Natural killer cell (primary cell): ENCODE data around the gene TSSK2. TPM values are rescaled to one million over a fixed set of nuclear protein-coding genes. Genes with fewer than 3 reads are reported as not detected.
A peak's percentile ranks its signal among the peaks of the same experiment; 100 is the strongest.

ENCODE experiments used
- ATAC-seq, 3 donors: fragments of 150-1000 bp in 2 of 3; fragments of 200-7000 bp in 1 of 3; cut with Tn5 transposase; 1 replicate in 1 of 3; 2 replicates in 2 of 3; pipeline ENCODE4 v1.10.0; 2021; ENCODE audit warnings: mild to moderate bottlenecking in 2 of 3, moderate library complexity in 2 of 3
- DNase-seq, 2 donors: peaks; one replicate each; pipeline versions ENCODE4 v3.0.0 to v3.0.0-alpha.2; 2013 to 2021; ENCODE audit warnings: mixed read lengths in 1 of 2
- H3K27ac ChIP-seq: one replicate; pipeline ENCODE4 v1.5.1; 2013; ENCODE audit warnings: mild to moderate bottlenecking, low read length
- H3K27me3 ChIP-seq: one replicate; pipeline ENCODE4 v1.6.1; 2013; ENCODE audit warnings: low read length; ENCODE audit not compliant: control insufficient read depth, insufficient read depth
- H3K36me3 ChIP-seq: one replicate; pipeline ENCODE4 v1.6.1; 2013; ENCODE audit warnings: low read length; ENCODE audit not compliant: control insufficient read depth, insufficient read depth
- H3K4me1 ChIP-seq: one replicate; pipeline ENCODE4 v1.6.1; 2013; ENCODE audit warnings: low read length; ENCODE audit not compliant: control insufficient read depth, insufficient read depth
- H3K4me3 ChIP-seq: one replicate; pipeline ENCODE4 v1.5.1; 2013; ENCODE audit warnings: low read length
- H3K9me3 ChIP-seq: one replicate; pipeline ENCODE4 v1.6.1; 2013; ENCODE audit warnings: low read length; ENCODE audit not compliant: control insufficient read depth, insufficient read depth
- H3K27ac Mint-ChIP-seq, 2 donors: one replicate each; pipeline ENCODE4 v1.8.0; 2022; ENCODE audit warnings: mild to moderate bottlenecking in 2 of 2, mixed read lengths in 2 of 2, moderate library complexity in 1 of 2
- H3K27me3 Mint-ChIP-seq, 2 donors: one replicate each; pipeline ENCODE4 v1.8.0; 2022; ENCODE audit warnings: low read depth in 2 of 2, mixed read lengths in 2 of 2
- H3K36me3 Mint-ChIP-seq: one replicate; pipeline ENCODE4 v1.8.0; 2022; ENCODE audit warnings: mixed read lengths
- H3K4me1 Mint-ChIP-seq, 2 donors: one replicate each; pipeline ENCODE4 v1.8.0; 2022; ENCODE audit warnings: mixed read lengths in 2 of 2
- H3K4me3 Mint-ChIP-seq: one replicate; pipeline ENCODE4 v1.8.0; 2022; ENCODE audit warnings: mild to moderate bottlenecking, moderate library complexity, mixed read lengths
- H3K9me3 Mint-ChIP-seq, 2 donors: one replicate each; pipeline ENCODE4 v1.8.0; 2022; ENCODE audit warnings: mixed read lengths in 2 of 2
- WGBS: methylation state at CpG from one replicate; pipeline ENCODE4 v1.1.7; 2013; ENCODE audit warnings: missing lambda C conversion rate; ENCODE audit not compliant: insufficient coverage; 5-methylcytosine and 5-hydroxymethylcytosine counted together
- intact Hi-C: fragments of 100-400 bp; cut with micrococcal nuclease; formaldehyde crosslinking; loops from one replicate; pipeline ENCODE4 v1.14.2; 2022
- total RNA-seq, 4 donors: library from RNA; stranded (reverse); fragments of 120-200 nt in 1 of 4; gene quantifications; one replicate each; pipeline versions ENCODE4 v1.2.3 to v1.2.4, GENCODE V29; 2013 to 2022
- TF ChIP-seq, protein P1 (sequence below): fragments of 200-600 bp; IDR thresholded peaks from one replicate; pipeline ENCODE4 v1.8.0; 2022; ENCODE audit warnings: antibody characterized with exemption

The TSSK2 gene
- total RNA-seq, 3 donors from 2014 or later (not counting 1 experiment from before 2014, with no cell fraction given): not detected

DNA sequence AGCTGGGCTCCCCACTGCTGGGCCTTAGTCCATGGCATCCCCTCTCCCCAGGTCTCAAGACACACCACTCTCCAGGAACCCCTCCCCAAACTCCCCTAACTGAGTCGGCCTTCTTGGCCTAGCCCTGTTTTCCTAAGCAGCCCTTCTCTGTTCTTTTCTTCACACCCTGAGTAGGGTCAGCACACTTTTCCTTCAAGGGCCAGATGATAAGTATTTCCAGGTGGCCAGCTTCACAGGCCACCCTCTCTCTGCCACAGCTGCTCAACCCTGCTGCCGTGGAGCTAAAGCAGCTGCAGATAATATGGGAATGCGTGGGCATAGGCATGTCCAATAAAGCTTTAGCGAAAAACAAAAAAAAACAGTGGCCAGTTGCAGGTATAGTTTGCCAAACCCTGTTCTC lies 33.0 kb upstream of the TSSK2 start:
- H3K4me3 ChIP-seq: no peak overlapping the region
- 93% methylated on average over 4 of the region's 4 CpGs for WGBS
- peaks cover 17 to 35% of the 10 kb centered on the region in 2 donors for H3K4me1 Mint-ChIP-seq
- no peaks in the 10 kb centered on the region for H3K27me3 Mint-ChIP-seq
- no peak for ATAC-seq
- H3K27me3 ChIP-seq: no peaks in the 10 kb centered on the region
- TF ChIP-seq, protein P1, sequence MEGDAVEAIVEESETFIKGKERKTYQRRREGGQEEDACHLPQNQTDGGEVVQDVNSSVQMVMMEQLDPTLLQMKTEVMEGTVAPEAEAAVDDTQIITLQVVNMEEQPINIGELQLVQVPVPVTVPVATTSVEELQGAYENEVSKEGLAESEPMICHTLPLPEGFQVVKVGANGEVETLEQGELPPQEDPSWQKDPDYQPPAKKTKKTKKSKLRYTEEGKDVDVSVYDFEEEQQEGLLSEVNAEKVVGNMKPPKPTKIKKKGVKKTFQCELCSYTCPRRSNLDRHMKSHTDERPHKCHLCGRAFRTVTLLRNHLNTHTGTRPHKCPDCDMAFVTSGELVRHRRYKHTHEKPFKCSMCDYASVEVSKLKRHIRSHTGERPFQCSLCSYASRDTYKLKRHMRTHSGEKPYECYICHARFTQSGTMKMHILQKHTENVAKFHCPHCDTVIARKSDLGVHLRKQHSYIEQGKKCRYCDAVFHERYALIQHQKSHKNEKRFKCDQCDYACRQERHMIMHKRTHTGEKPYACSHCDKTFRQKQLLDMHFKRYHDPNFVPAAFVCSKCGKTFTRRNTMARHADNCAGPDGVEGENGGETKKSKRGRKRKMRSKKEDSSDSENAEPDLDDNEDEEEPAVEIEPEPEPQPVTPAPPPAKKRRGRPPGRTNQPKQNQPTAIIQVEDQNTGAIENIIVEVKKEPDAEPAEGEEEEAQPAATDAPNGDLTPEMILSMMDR: no peak
- H3K36me3 Mint-ChIP-seq: no peaks in the 10 kb centered on the region
- no peaks in the 10 kb centered on the region for H3K9me3 ChIP-seq
- H3K9me3 Mint-ChIP-seq: no peaks in the 10 kb centered on the region
- H3K27ac Mint-ChIP-seq: peak overlapping the region in 1 of 2 donors; percentile 79
- intact Hi-C loops: no loop called here
- no peak for DNase-seq
- H3K4me1 ChIP-seq: no peaks in the 10 kb centered on the region
- H3K4me3 Mint-ChIP-seq: no peak overlapping the region
- no peak overlapping the region for H3K27ac ChIP-seq
- H3K36me3 ChIP-seq: peaks cover 3% of the 10 kb centered on the region

DNA sequence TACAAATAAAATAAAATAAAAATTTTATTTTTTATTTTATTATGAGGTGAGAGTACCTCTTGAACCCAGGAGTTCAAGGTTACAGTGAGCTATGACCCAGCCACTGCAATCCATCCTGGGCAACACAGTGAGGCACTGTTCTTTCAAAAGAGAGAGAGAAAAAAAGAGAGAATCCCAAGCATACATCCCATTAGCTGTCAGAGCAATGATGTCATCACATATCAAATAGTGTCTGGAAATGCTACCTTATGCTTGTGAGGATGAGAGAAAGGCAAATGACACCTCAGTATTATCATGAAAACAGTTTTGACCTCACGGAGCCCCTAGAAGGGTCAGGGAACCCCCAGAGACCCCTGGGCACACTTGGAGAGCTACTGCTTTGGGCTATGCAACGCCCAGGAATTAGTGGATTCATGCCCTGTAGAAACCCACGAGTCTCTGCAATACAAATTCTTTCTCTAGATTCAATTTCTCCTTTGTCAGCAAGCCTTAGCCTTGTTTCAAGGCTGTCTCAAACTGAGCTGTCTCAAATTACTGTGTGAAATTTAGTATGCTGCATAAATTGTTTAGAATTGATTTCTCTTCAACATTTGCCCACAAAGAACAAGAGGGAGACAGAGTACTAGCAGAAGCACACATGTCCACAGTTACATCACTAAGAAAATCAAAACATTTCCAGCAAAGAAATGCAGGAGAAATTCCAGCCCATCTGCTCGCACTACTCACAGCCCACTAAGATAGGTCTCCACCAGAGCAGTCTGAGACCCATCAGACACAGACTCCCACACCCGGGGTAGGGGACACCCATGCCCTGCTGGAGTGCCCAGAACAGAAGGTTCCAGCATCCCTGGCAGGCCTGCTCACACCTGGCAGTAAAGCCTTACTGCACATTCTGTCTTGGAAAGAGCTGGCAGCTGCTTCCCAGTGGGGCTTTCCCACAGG lies 27.0 kb upstream of the TSSK2 start:
- Mint-ChIP-seq H3K27me3 (no peaks in the 10 kb centered on the region), H3K4me1 (peaks cover 40 to 51% of the 10 kb centered on the region in 2 donors), H3K27ac (peak overlapping the region in 1 of 2 donors; percentile 80), H3K9me3 (no peaks in the 10 kb centered on the region), H3K36me3 (no peaks in the 10 kb centered on the region), H3K4me3 (no peak overlapping the region)
- no peak overlapping the region for H3K27ac ChIP-seq
- no peak for ATAC-seq
- H3K36me3 ChIP-seq: no peaks in the 10 kb centered on the region
- H3K9me3 ChIP-seq: no peaks in the 10 kb centered on the region
- no peak overlapping the region for H3K4me3 ChIP-seq
- DNase-seq: no peak
- TF ChIP-seq, protein P1: no peak
- 89% methylated on average over 5 of the region's 5 CpGs for WGBS
- intact Hi-C loops: no loop called here
- peaks cover 24% of the 10 kb centered on the region for H3K4me1 ChIP-seq
- no peaks in the 10 kb centered on the region for H3K27me3 ChIP-seq

DNA sequence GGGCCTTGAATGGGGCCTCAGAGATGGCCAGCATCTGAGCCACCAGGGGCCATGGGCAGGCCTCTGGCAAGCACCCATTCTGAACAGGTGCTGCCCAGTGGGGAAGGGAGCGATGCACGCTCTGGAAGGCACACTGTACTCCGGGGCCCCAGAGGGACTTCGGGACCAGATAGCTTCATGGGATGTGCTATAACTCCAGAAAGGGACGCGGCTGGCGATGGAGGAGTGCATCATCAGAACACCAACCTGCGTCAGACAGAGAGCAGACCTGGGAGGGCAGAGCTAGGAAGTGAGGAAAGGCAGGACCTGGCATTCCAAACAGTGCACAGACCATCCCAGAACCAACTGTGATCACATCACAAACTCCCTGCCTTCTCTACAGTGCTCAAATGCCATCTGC lies 25.7 kb upstream of the TSSK2 start:
- Mint-ChIP-seq H3K4me1 (peaks cover 52 to 59% of the 10 kb centered on the region in 2 donors), H3K36me3 (no peaks in the 10 kb centered on the region), H3K27ac (peak overlapping the region in 1 of 2 donors; percentile 80), H3K4me3 (no peak overlapping the region), H3K27me3 (no peaks in the 10 kb centered on the region), H3K9me3 (no peaks in the 10 kb centered on the region)
- H3K27me3 ChIP-seq: no peaks in the 10 kb centered on the region
- 97% methylated on average over 8 of the region's 8 CpGs for WGBS
- H3K4me1 ChIP-seq: peaks cover 34% of the 10 kb centered on the region
- DNase-seq (no peak), ATAC-seq (no peak)
- no peak overlapping the region for H3K4me3 ChIP-seq
- TF ChIP-seq, protein P1: no peak
- H3K36me3 ChIP-seq: no peaks in the 10 kb centered on the region
- intact Hi-C loops: no loop called here
- no peak overlapping the region for H3K27ac ChIP-seq
- H3K9me3 ChIP-seq: no peaks in the 10 kb centered on the region
